ENCODE results near the gene STK10. TPM values are rescaled to one million over a fixed set of nuclear protein-coding genes. Genes with fewer than 3 reads are reported as not detected.
"Not testable (repeated sequence)": the region's sequence is repeated elsewhere in the genome, so short reads cannot be mapped to it uniquely, and the experiment has no call there.

STK10 gene
- polyA plus RNA-seq, 1 experiment, result 14.3 TPM

- ChIA-PET POLR2A (no interaction called here), CTCF (no interaction called here)
- no peak for DNase-seq (ENCODE audit: low read depth)
Observed at GRCh38 chr5:172031894-172032461, 156.0 kb downstream of the STK10 start.

GRCh38 chr5:172029876-172030275, 158.1 kb downstream of the STK10 start:
- no peak for TF ChIP-seq CTCF (IDR thresholded peaks at IDR 0.05; ENCODE audit: insufficient read depth, low read depth, low read length)
- ChIA-PET POLR2A (no interaction called here), CTCF (interaction anchor here (1.0 kb wide), 1 partner anchor 11 kb away, joined by 3 read pairs; no protein-coding TSS in a partner anchor)

More at GRCh38 chr5:172031894-172032461, 156.0 kb downstream of the STK10 start:
- TF ChIP-seq CTCF (IDR thresholded peaks at IDR 0.05; ENCODE audit: insufficient read depth, low read depth, low read length), result no peak
- H3K4me3 ChIP-seq (ENCODE audit: low read depth, low read length), result no peak overlapping the region
- no peaks in the 10 kb centered on the region for H3K36me3 ChIP-seq (ENCODE audit: control insufficient read depth, insufficient read depth, low read length)
- H3K27me3 ChIP-seq (ENCODE audit: control insufficient read depth, insufficient read depth, low read length), result no peaks in the 10 kb centered on the region; the same call in 1 of the 2 replicates

GRCh38 chr5:172028167-172028566, 159.9 kb downstream of the STK10 start:
- TF ChIP-seq CTCF (IDR thresholded peaks at IDR 0.05; ENCODE audit: insufficient read depth, low read depth, low read length), result no peak
- no peak for DNase-seq (ENCODE audit: low read depth)
- ChIA-PET CTCF (interaction anchor here (0.7 to 1.2 kb wide), 2 partner anchors 12 to 257 kb away, joined by 3 read pairs; no protein-coding TSS in a partner anchor), POLR2A (no interaction called here)
- H3K36me3 ChIP-seq (ENCODE audit: control insufficient read depth, insufficient read depth, low read length), result no peaks in the 10 kb centered on the region
- no peaks in the 10 kb centered on the region; the same call in none of the 2 replicates for H3K27me3 ChIP-seq (ENCODE audit: control insufficient read depth, insufficient read depth, low read length)
- no peak overlapping the region for H3K4me3 ChIP-seq (ENCODE audit: low read depth, low read length)

More at GRCh38 chr5:172029876-172030275, 158.1 kb downstream of the STK10 start:
- Histone ChIP-seq H3K4me3 (ENCODE audit: low read depth, low read length) (no peak overlapping the region), H3K36me3 (ENCODE audit: control insufficient read depth, insufficient read depth, low read length) (no peaks in the 10 kb centered on the region), H3K27me3 (ENCODE audit: control insufficient read depth, insufficient read depth, low read length) (no peaks in the 10 kb centered on the region; the same call in none of the 2 replicates)
- no peak for DNase-seq (ENCODE audit: low read depth)

GRCh38 chr5:172020110-172020786, 167.8 kb downstream of the STK10 start:
- not testable (repeated sequence) for H3K36me3 ChIP-seq (ENCODE audit: control insufficient read depth, insufficient read depth, low read length); H3K4me3 ChIP-seq (ENCODE audit: low read depth, low read length); H3K27me3 ChIP-seq (ENCODE audit: control insufficient read depth, insufficient read depth, low read length); DNase-seq (ENCODE audit: low read depth)
- ChIA-PET POLR2A (interaction anchor here (0.6 kb wide), 1 partner anchor 14 kb away, joined by 3 read pairs; the partner anchor contains the start of gene FBXW11), CTCF (interaction anchor here (0.6 to 1.5 kb wide), 4 partner anchors 16 to 265 kb away, joined by 3 to 4 read pairs (median 3); no protein-coding TSS in a partner anchor)
- TF ChIP-seq CTCF (IDR thresholded peaks at IDR 0.05; ENCODE audit: insufficient read depth, low read depth, low read length), result peak; percentile 7; the same call in 1 of the 2 replicates

GRCh38 chr5:172015346-172015745, 172.7 kb downstream of the STK10 start:
- ChIA-PET POLR2A (no interaction called here), CTCF (interaction anchor here (1.7 kb wide), 1 partner anchor 13 kb away, joined by 3 read pairs; no protein-coding TSS in a partner anchor)
- no peak overlapping the region for H3K4me3 ChIP-seq (ENCODE audit: low read depth, low read length)
- H3K27me3 ChIP-seq (ENCODE audit: control insufficient read depth, insufficient read depth, low read length), result no peaks in the 10 kb centered on the region
- no peaks in the 10 kb centered on the region for H3K36me3 ChIP-seq (ENCODE audit: control insufficient read depth, insufficient read depth, low read length)
- TF ChIP-seq CTCF (IDR thresholded peaks at IDR 0.05; ENCODE audit: insufficient read depth, low read depth, low read length), result no peak
- no peak for DNase-seq (ENCODE audit: low read depth)

All from BJ (cell line).